ENCODE measurements around the gene HERC2.

The HERC2 gene

DNA sequence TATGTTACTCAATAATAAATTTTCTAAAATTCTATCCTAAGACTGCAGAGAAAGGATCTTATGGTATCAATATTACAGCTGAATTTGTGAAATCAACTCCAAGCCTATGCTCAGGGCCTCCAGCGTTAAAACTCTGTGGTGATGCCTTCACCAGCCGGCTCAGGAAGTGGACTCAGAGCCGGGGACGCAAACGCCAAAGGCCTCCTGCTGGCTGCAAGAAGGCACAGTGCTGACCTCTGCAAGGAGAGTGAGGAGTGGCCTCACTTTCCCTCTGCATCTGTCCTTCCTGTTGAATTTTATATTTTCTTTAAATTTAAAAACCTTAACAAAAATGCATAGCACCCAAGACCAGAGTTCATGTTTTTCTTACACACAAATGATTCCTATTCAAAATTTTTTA lies 48.5 kb downstream of the HERC2 start:
- no peak overlapping the region for H3K27ac ChIP-seq
- no peak overlapping the region for H3K4me3 ChIP-seq
- no peak for DNase-seq (ENCODE audit: low spot score)
- TF ChIP-seq, protein P1, sequence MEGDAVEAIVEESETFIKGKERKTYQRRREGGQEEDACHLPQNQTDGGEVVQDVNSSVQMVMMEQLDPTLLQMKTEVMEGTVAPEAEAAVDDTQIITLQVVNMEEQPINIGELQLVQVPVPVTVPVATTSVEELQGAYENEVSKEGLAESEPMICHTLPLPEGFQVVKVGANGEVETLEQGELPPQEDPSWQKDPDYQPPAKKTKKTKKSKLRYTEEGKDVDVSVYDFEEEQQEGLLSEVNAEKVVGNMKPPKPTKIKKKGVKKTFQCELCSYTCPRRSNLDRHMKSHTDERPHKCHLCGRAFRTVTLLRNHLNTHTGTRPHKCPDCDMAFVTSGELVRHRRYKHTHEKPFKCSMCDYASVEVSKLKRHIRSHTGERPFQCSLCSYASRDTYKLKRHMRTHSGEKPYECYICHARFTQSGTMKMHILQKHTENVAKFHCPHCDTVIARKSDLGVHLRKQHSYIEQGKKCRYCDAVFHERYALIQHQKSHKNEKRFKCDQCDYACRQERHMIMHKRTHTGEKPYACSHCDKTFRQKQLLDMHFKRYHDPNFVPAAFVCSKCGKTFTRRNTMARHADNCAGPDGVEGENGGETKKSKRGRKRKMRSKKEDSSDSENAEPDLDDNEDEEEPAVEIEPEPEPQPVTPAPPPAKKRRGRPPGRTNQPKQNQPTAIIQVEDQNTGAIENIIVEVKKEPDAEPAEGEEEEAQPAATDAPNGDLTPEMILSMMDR (IDR thresholded peaks at IDR 0.05) = no peak

DNA sequence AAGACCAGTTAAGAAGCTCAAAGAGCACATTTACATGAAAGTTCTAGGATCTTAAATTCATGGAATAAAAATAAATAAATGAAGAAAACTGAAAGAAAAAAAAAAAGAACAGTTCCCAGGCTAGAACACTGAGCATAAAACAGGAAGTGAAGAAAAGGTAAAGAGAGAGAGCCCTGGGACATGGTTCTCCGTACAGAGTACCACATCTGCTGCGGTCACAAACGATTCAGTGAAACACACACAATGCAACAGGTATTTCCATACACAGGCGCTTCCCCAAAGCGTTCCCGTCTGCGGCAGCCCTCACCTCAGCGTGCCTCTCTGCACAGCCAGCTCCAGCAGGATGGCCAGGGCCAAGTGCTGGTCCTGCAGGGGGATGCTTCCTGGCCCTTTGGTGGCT lies 49.4 kb downstream of the HERC2 start:
- H3K27ac ChIP-seq = no peak overlapping the region
- DNase-seq (ENCODE audit: low spot score) = no peak
- TF ChIP-seq, protein P1 (IDR thresholded peaks at IDR 0.05) = no peak
- H3K4me3 ChIP-seq = no peak overlapping the region

DNA sequence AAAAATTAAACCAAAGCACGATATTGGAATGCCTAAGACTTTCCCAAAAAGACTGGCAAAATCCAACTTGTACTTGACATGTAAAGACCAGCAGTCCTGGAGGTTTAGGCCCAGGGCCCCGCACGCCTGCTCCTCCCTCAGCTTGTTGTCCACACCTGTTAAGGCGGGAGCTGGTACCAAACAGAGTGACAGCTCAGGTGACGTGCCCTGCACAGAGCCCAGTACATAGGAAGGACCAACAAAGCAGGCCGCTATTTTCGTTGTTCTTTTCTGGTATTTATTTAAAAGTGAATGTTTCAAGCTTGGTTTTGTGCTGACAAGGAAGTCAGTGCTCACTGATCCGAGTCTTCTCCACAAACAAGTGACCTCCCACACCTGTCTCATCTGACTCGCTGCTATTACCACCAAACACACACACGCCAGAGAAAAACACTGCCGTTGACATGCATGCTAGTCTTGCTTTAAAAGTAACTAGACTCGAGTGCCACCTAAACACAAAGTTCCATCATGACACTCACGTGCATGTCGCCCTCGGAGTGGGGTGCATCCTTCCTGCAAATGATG lies 50.2 kb downstream of the HERC2 start:
- Histone ChIP-seq H3K4me3 (no peak overlapping the region), H3K27ac (no peak overlapping the region)
- TF ChIP-seq, protein P1 (IDR thresholded peaks at IDR 0.05) = no peak
- no peak for DNase-seq (ENCODE audit: low spot score)

DNA sequence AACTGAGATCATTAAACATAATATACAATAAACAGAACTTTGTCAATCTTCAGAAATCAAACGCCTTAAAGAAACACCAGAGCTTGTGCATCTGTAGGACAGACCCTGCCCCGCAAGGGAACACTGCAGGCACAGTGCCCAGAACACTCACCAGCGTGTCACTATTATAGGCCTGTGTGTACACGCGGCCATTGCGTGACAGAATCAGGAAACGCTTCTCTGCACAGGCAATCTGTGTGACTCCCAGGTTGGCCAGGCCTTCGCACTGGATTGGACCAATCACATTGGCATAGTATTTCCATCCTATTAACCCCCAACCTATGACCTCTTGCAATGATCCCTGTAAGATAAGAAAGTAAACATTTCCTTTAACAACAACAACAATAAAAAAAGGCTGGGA lies 52.9 kb downstream of the HERC2 start:
- H3K27ac ChIP-seq = no peak overlapping the region
- DNase-seq (ENCODE audit: low spot score) = no peak
- TF ChIP-seq, protein P1 (IDR thresholded peaks at IDR 0.05) = no peak
- no peak overlapping the region for H3K4me3 ChIP-seq

DNA sequence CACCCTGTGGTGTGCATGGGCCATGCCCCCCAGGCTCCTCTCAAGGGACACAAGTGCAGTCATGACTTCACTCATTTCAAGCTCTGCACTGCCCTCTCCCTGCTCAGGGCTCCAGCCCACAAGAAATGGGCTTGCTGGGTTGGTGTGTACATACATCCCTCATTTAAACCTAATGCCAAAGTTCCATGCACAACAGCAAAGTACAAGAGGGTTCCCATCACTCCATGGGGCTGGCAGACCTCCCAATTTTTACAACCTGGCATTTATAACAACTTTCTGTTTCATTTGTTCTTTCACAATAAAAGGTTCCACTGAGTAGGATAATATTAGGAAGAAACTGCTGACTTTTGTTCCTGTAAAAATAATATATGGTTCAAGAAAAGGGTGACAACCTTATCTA lies 54.3 kb downstream of the HERC2 start:
- no peak for DNase-seq (ENCODE audit: low spot score)
- TF ChIP-seq, protein P1 (IDR thresholded peaks at IDR 0.05) = no peak
- Histone ChIP-seq H3K4me3 (no peak overlapping the region), H3K27ac (no peak overlapping the region)

DNA sequence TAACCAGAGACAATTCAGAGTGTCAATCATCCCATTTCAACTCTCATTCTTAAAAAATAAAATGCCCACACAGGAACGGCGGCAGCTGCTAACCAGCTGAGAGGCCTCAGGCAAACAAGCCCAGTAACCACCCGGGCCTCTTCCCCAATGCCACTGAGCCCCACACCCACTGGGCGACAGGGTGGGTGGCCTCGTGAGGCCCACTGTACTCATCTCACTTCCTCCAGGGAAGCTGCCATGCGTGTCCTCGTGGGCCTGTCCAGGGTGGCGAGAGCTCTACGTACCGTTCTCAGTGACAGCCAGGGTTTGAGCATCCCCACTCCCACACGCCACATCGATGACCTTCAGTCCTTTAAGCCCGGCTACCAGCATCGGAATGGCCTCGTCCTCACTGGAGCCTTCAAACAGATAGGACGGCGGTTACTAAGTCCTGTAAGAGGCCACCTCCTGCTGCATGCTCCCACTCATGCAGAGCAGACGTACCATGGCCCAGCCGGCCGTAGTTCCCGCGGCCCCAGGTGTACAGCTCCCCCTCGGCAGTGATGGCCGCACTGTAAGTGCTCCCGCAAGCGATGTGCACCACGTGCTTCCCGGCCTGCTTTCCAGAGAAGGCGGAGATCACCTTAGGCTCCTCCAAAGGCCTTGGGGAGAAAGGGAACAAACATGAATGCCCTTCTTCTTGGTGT lies 56.5 kb downstream of the HERC2 start:
- Histone ChIP-seq H3K27ac (no peak overlapping the region), H3K4me3 (no peak overlapping the region)
- DNase-seq (ENCODE audit: low spot score) = no peak
- TF ChIP-seq, protein P1 (IDR thresholded peaks at IDR 0.05) = no peak

DNA sequence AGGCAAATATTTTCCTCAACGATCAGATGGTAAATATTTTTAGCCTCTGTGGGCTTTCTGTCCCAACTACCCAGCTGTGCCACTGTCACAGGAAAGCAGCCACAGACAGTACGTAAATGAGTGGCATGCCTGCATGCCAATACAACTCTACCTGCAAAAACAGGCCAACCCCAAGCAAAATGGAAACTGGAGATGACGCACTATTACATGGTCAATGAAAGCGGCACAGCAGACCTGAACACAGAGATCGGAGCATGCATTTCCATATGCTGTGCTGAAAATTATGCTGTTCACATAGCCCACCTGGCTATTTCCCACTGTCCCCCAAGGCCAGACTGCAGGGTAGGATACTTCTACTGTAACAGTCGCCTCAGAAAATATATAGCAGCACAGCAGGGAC lies 57.8 kb downstream of the HERC2 start:
- H3K4me3 ChIP-seq = no peak overlapping the region
- no peak overlapping the region for H3K27ac ChIP-seq
- TF ChIP-seq, protein P1 (IDR thresholded peaks at IDR 0.05) = no peak
- no peak for DNase-seq (ENCODE audit: low spot score)

Measured in coronary artery (tissue), 2 donors.